SK-N-MC (cell line): Measurements from ENCODE around the gene NTMT2.
A peak's percentile ranks its signal among the peaks of the same experiment; 100 is the strongest.
"Not testable (repeated sequence)": the region's sequence is repeated elsewhere in the genome, so short reads cannot be mapped to it uniquely, and the experiment has no call there.

Experiments
- DNase-seq: peaks from one replicate; pipeline ENCODE4 v3.0.0-alpha.2; 2011; ENCODE audit warnings: low read depth, low spot score
- H3K27ac ChIP-seq: fragments of 200-600 bp; sonication (generic); 2 replicates; pipeline ENCODE4 v1.5.1; 2016; ENCODE audit warnings: mixed run types
- H3K36me3 ChIP-seq: fragments of 200-600 bp; sonication (generic); 2 replicates; pipeline ENCODE4 v1.6.1; 2017; ENCODE audit warnings: antibody characterized with exemption, low read length, mixed read lengths; ENCODE audit not compliant: insufficient read depth
- H3K4me3 ChIP-seq: fragments of 200-600 bp; sonication (generic); 2 replicates; pipeline ENCODE4 v1.5.1; 2016
- H3K9ac ChIP-seq: fragments of 200-600 bp; sonication (generic); 2 replicates; pipeline ENCODE4 v1.8.0; 2017; ENCODE audit warnings: mixed run types, mixed read lengths; ENCODE audit not compliant: insufficient read length
- H3K9me3 ChIP-seq: fragments of 200-600 bp; sonication (generic); 2 replicates; pipeline ENCODE4 v1.6.1; 2017; ENCODE audit warnings: low read depth, mild to moderate bottlenecking, antibody characterized with exemption, low read length, moderate library complexity, mixed read lengths
- EZH2 ChIP-seq: fragments of 200-600 bp; sonication (generic); IDR thresholded peaks from one replicate; pipeline ENCODE4 v1.6.1; 2017; ENCODE audit warnings: antibody characterized with exemption
- FOXP2 ChIP-seq: optimal IDR thresholded peaks from 2 replicates; pipeline ENCODE3; 2011; ENCODE audit warnings: mild to moderate bottlenecking, moderate library complexity; ENCODE audit not compliant: insufficient read depth; ENCODE audit errors: extremely low read length, control extremely low read depth
- POLR2AphosphoS5 ChIP-seq: IDR thresholded peaks from 2 replicates; pipeline ENCODE4 v1.6.1; 2012; ENCODE audit warnings: mild to moderate bottlenecking, low read depth, low read length, borderline replicate concordance

NTMT2 gene

GRCh38 chr1:170145770-170146676, at the start of gene NTMT2:
Gene NTMT2 (plus strand): TSS chr1:170145959. CDS start chr1:170146108, 149 bp downstream.
- no peaks in the 10 kb centered on the region for H3K36me3 ChIP-seq
- H3K9ac ChIP-seq = no peak within 1 kb of the TSS
- no peak within 1 kb of the TSS for H3K27ac ChIP-seq
- no peaks in the 10 kb centered on the region for H3K9me3 ChIP-seq
- H3K4me3 ChIP-seq = no peak within 1 kb of the TSS
- TF ChIP-seq POLR2AphosphoS5 = no peak
- no peak for TF ChIP-seq EZH2
- no peak for TF ChIP-seq FOXP2
- no peak for DNase-seq

- no peak overlapping the region for H3K27ac ChIP-seq
- no peaks in the 10 kb centered on the region for H3K36me3 ChIP-seq
- no peak overlapping the region for H3K9ac ChIP-seq
- no peaks in the 10 kb centered on the region for H3K9me3 ChIP-seq
- DNase-seq = no peak
- TF ChIP-seq EZH2 (no peak), FOXP2 (no peak), POLR2AphosphoS5 (no peak)
- H3K4me3 ChIP-seq = peak overlapping the region; percentile 58; the same call in 1 of the 2 replicates
These were observed 49.6 kb upstream of the NTMT2 start for GRCh38 chr1:170095976-170096748.

GRCh38 chr1:170096806-170097340, 48.9 kb upstream of the NTMT2 start:
- no peak for TF ChIP-seq FOXP2
- TF ChIP-seq EZH2 = no peak
- TF ChIP-seq POLR2AphosphoS5 = no peak
- no peak for DNase-seq
- H3K9me3 ChIP-seq = no peaks in the 10 kb centered on the region
- no peaks in the 10 kb centered on the region for H3K36me3 ChIP-seq
- peak overlapping the region; percentile 20 for H3K9ac ChIP-seq
- H3K4me3 ChIP-seq = peak overlapping the region; percentile 58
- no peak overlapping the region for H3K27ac ChIP-seq

DNA sequence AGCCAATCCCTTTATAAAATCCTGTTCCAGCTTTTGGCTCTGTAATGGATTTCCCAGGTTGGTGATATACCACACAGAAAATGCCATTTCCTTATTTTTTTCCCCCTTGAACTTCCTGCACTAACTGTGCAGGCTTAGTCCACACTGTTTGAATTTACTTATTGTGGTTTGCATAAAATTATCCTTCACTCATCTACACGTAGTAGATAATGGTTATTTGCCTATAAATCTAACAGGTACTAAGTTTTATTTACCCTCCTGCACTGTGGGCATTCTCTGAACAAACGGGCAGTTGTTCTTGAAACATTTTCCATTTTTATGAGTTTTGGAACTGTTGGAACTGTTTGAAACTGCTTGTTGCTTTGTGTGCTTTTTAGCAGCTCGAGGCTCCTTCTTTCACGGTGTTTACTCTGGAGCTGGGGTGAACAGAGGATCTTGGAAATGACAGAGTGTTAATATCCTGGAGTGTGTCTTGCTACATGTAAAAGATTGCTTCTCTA, 48.3 kb upstream of the NTMT2 start:
- Histone ChIP-seq H3K9me3 (no peaks in the 10 kb centered on the region), H3K27ac (no peak overlapping the region), H3K36me3 (no peaks in the 10 kb centered on the region), H3K4me3 (peak overlapping the region; percentile 58), H3K9ac (no peak overlapping the region)
- TF ChIP-seq FOXP2 = no peak
- no peak for TF ChIP-seq POLR2AphosphoS5
- TF ChIP-seq EZH2 = no peak
- no peak for DNase-seq

DNA sequence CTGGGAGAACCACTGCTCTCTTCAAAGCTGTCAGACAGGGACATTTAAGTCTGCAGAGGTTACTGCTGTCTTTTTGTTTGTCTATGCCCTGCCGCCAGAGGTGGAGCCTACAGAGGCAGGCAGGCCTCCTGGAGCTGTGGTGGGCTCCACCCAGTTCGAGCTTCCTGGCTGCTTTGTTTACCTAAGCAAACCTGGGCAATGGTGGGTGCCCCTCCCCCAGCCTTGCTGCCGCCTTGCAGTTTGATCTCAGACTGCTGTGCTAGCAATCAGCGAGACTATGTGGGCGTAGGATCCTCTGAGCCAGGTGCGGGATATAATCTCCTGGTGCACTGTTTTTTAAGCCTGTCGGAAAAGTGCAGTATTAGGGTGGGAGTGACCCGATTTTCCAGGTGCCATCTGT, 32.6 kb upstream of the NTMT2 start:
- not testable (repeated sequence) for H3K9me3 ChIP-seq, H3K36me3 ChIP-seq, H3K9ac ChIP-seq, H3K4me3 ChIP-seq, H3K27ac ChIP-seq, DNase-seq

GRCh38 chr1:170114906-170115305, 30.9 kb upstream of the NTMT2 start:
- Histone ChIP-seq H3K36me3 (no peaks in the 10 kb centered on the region), H3K27ac (no peak overlapping the region), H3K9me3 (no peaks in the 10 kb centered on the region), H3K9ac (no peak overlapping the region), H3K4me3 (no peak overlapping the region)
- DNase-seq = no peak
- TF ChIP-seq FOXP2 (no peak), EZH2 (no peak), POLR2AphosphoS5 (no peak)

- DNase-seq = no peak
- H3K9me3 ChIP-seq = no peaks in the 10 kb centered on the region
- no peaks in the 10 kb centered on the region for H3K36me3 ChIP-seq
- H3K27ac ChIP-seq = no peak overlapping the region
- no peak overlapping the region for H3K9ac ChIP-seq
- no peak for TF ChIP-seq EZH2
- no peak for TF ChIP-seq POLR2AphosphoS5
- no peak for TF ChIP-seq FOXP2
- H3K4me3 ChIP-seq = no peak overlapping the region
These were observed 23.4 kb upstream of the NTMT2 start for GRCh38 chr1:170122366-170122765.

- H3K9me3 ChIP-seq = no peaks in the 10 kb centered on the region
- H3K9ac ChIP-seq = no peak overlapping the region
- TF ChIP-seq FOXP2 (no peak), EZH2 (no peak), POLR2AphosphoS5 (no peak)
- DNase-seq = no peak
- H3K27ac ChIP-seq = no peak overlapping the region
- H3K36me3 ChIP-seq = no peaks in the 10 kb centered on the region
- H3K4me3 ChIP-seq = no peak overlapping the region
These were observed 20.5 kb upstream of the NTMT2 start for GRCh38 chr1:170125269-170125668.
